Anterior cingulate cortex (tissue), 58 donors: ENCODE measurements around the gene MON1A.
"Not testable (repeated sequence)": the region's sequence is repeated elsewhere in the genome, so short reads cannot be mapped to it uniquely, and the experiment has no call there.

Experiments
- DNase-seq, 58 donors: peaks; one replicate each; lab custom pipeline; 2025; lab: John Stamatoyannopoulos, UW

Gene MON1A

GRCh38 chr3:49929291-49930167 is at the start of gene MON1A:
TSS of gene MON1A (minus strand) at chr3:49929811. CDS start at chr3:49913346, 16,465 bp downstream.
- DNase-seq: peak; percentile 52 to 95 (median 88)

- no peak for DNase-seq
These were observed 47.3 kb upstream of the MON1A start for GRCh38 chr3:49976942-49977341.

- no peak for DNase-seq
These were observed 43.0 kb upstream of the MON1A start for GRCh38 chr3:49972656-49973055.

GRCh38 chr3:49968346-49968745 is 38.7 kb upstream of the MON1A start:
- no peak for DNase-seq

- no peak for DNase-seq
These were observed 37.7 kb upstream of the MON1A start for GRCh38 chr3:49967291-49967690.

GRCh38 chr3:49966233-49966942 is 36.8 kb upstream of the MON1A start:
- no peak for DNase-seq

- DNase-seq: no peak
These were observed 26.0 kb upstream of the MON1A start for GRCh38 chr3:49955636-49956035.

GRCh38 chr3:49952924-49953323 is 23.3 kb upstream of the MON1A start:
- no peak for DNase-seq

GRCh38 chr3:49942651-49943050 is 13.0 kb upstream of the MON1A start:
- no peak for DNase-seq

GRCh38 chr3:49940667-49941249 is 11.1 kb upstream of the MON1A start:
- no peak for DNase-seq

- peak; percentile 80 to 99 (median 98) for DNase-seq
These were observed 10.5 kb upstream of the MON1A start, which contains the start of gene RBM6 for GRCh38 chr3:49939858-49940666. TSS of gene RBM6 (plus strand) at chr3:49940150. CDS start at chr3:49962642, 22,492 bp downstream.

- no peak for DNase-seq
These were observed 7.5 kb upstream of the MON1A start for GRCh38 chr3:49937090-49937489.

GRCh38 chr3:49932281-49932680 is 2.7 kb upstream of the MON1A start:
- DNase-seq: not testable (repeated sequence)

- no peak for DNase-seq
These were observed 1.3 kb upstream of the MON1A start for GRCh38 chr3:49930922-49931321.

- no peak for DNase-seq
These were observed 618 bp upstream of the MON1A start for GRCh38 chr3:49930168-49930690.

- no peak for DNase-seq
These were observed 1.1 kb downstream of the MON1A start for GRCh38 chr3:49928481-49929017.

- no peak for DNase-seq
These were observed 1.8 kb downstream of the MON1A start for GRCh38 chr3:49927798-49928197.

- DNase-seq: no peak
These were observed 3.4 kb downstream of the MON1A start for GRCh38 chr3:49926117-49926728.

GRCh38 chr3:49925485-49925884 is 4.1 kb downstream of the MON1A start:
- DNase-seq: no peak
